ENCODE results near the gene ZFAND3.

ZFAND3 gene

DNA sequence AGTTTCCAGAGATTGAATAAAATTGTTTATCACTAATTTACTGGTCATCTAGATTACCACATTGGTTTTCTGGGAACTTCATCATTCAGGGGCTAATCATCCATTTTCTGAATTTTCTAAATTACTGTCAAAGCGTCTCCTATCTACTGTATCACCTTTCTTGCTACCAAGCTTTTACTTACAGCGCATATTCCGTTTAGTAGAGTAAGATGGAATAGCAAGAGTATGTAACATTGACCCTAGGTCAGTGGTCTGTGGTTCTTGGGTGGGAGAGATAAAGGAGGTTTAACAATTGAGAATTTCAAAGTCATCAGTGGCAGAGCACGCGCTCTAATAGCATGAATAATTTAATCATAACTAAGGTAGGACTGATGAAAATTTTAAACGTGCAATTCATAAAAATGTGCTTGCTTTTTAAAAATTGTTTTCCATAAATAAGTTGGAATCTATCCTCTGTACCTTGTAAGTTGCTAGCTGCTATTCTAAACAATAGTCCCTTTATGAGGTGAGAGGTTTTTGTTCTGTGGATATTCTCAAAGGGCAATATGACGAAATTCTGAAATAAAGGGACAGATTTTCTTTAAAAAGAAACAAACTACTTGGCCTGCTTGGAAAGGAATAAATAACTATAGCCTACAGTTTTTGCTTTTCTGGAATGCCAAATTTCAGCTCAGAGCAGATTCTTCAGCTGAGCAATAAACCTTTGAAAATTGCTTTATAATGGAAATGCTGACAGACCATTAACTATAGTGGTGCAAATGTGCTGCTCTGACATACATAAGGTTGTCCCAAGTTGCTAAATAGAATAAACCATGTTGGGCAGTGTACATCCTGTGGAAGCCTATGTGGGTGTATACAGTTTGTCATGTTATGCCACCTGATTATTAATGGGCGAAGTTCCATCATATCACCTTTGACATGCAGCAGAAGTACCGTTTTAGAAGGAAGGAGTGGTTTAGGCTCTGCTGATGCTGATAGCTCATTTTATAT, 84.1 kb downstream of the ZFAND3 start:
- no peak for TF ChIP-seq GATA2 (IDR thresholded peaks at IDR 0.05; ENCODE audit: low read depth, low read length)

DNA sequence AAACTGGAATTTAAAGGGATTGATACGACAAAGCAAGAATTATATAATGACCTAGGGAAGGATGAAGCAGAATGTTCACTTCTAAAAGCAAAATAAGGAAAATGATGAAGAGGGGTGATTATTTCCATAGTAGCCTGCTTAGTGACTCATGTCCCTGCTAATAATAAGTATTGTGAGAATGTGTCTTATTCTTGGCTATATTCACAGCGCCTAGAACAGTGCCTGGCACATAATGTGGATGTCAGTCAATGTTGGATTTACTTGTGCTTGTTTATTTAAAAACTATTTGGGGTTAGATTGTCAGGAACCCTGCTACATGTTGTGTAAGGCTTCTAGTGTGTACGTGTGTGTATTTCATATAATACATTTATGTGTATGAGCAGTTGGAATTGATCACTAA, 85.1 kb downstream of the ZFAND3 start:
- TF ChIP-seq GATA2 (IDR thresholded peaks at IDR 0.05; ENCODE audit: low read depth, low read length) (no peak), GATA3 (IDR thresholded peaks at IDR 0.05; ENCODE audit: low read depth, low read length) (no peak)

DNA sequence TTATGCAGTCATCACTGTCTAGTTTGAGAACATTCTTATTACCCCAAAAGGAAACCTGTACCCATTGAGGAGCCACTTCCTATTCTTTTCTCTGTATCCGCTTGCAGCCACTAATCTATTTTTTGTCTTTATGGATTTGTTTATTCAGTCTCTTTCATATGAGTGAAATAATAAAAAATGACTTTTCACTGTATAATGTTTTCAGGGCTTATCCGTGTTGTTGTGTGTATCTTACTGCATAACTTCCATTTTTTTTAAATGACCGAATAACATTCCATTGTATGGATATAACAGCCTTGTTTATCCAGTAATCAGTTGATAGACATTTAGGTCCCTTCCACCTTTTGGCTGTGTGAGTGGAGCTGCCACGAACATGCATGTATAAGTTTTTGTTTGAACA, 86.6 kb downstream of the ZFAND3 start:
- TF ChIP-seq GATA2 (IDR thresholded peaks at IDR 0.05; ENCODE audit: low read depth, low read length) (no peak), GATA3 (IDR thresholded peaks at IDR 0.05; ENCODE audit: low read depth, low read length) (no peak)

DNA sequence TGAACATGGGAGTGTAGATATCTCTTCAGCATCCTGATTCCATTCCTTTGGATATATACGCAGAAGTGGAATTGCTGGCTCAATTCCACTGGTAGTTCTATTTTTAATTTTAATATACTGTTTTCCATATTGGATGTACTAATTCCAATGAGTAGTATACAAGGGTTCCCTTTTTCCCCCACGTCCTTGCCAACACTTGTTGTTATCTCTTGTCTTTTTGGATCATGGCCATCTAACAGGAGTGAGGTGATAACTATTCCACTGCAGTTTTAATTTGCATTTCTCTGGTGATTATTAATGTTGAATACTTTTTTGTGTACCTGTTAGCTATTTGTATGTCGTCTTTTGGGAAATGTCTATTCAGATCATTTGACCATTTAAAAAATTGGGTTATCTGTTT, 91.5 kb downstream of the ZFAND3 start:
- TF ChIP-seq GATA2 (IDR thresholded peaks at IDR 0.05; ENCODE audit: low read depth, low read length), result no peak
- TF ChIP-seq GATA3 (IDR thresholded peaks at IDR 0.05; ENCODE audit: low read depth, low read length), result no peak

DNA sequence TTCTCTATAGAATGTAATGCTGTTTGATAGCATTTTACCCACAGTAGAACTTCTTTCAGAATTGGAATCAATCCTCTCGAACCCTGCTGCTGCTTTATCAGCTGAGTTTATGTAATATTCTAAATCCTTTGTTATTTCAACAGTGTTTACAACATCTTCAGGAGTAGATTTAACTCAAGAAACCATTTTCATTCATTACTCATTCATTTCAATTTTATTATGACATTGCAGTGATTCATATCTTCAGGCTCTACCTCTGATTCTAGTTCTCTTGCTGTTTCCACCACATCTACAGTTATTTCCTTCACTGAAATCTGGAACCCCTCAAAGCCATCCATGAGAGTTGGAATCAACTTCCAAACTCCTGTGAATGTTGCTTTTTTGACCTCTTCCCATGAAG, 93.7 kb downstream of the ZFAND3 start:
- TF ChIP-seq GATA3 (IDR thresholded peaks at IDR 0.05; ENCODE audit: low read depth, low read length), result no peak
- no peak for TF ChIP-seq GATA2 (IDR thresholded peaks at IDR 0.05; ENCODE audit: low read depth, low read length)

DNA sequence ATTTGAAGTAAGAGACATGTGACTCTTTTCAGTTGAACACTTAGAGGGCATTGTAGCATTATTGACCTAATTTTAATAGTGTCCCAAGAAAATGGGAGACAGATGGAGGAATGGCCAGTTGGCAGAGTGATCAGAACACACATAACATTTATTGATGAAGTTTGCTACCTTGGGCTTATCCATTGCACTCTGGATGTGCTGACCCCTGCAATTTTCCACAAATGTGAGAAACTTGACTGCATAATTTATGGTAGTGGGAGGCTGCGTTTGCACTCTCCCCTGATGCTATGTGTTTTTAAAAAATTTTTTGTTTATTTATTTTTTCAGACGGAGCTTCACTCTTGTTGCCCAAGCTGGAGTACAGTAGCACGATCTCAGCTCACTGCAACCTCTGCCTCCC, 95.9 kb downstream of the ZFAND3 start:
- no peak for TF ChIP-seq GATA2 (IDR thresholded peaks at IDR 0.05; ENCODE audit: low read depth, low read length)
- TF ChIP-seq GATA3 (IDR thresholded peaks at IDR 0.05; ENCODE audit: low read depth, low read length), result no peak

DNA sequence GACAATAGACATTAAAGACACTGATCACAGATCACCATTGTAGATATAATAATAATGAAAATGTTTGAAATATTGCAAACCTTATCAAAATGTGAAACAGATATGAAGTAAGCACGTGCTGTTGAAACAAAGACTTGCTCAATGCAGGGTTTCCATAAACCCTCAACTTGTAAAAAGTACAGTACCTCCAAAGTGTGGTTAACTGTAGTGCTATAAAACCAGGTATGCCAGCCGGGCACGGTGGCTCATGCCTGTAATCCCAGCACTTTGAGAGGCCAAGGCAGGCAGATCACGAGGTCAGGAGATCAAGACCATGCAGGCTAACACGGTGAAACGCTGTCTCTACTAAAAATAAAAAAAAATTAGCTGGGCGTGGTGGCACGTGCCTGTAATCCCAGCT, 96.6 kb downstream of the ZFAND3 start:
- TF ChIP-seq GATA3 (IDR thresholded peaks at IDR 0.05; ENCODE audit: low read depth, low read length), result no peak
- no peak for TF ChIP-seq GATA2 (IDR thresholded peaks at IDR 0.05; ENCODE audit: low read depth, low read length)

DNA sequence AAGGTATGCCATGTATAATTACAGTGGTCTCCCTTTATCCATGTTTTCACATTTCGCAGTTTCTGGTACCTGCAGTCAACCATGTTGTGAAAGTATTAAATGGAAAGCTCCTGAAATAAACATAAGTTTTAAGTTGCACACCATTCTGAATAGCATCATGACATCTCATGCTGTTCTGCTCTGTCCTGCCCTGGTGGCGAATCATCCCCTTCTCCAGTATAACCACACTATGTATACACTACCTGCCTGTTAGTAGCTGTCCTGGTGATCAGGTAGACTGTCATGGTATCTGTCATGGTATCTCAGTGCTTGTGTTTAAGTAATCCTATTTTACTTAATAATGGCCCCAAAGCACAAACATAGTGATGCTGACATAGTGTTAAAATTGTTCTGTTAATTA, 97.1 kb downstream of the ZFAND3 start:
- TF ChIP-seq GATA2 (IDR thresholded peaks at IDR 0.05; ENCODE audit: low read depth, low read length) (no peak), GATA3 (IDR thresholded peaks at IDR 0.05; ENCODE audit: low read depth, low read length) (no peak)

DNA sequence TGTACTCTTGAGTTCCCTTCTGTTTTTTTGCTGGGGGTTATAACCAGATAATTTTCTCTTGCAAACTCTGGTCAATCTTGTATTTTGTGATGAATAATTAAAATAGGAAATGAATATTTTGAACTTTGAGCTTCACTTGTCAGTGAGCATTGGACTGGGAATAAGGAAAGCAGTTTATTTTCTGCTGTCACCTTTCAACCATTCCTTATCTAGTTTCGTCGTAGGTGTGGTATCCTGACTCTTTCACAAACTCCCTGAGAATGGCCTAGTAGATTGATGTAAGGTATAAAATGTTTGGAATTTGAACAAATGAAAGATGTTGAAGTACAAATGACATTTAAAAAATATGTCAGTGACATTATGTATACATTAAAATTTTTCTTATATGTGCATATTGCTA, 98.0 kb downstream of the ZFAND3 start:
- TF ChIP-seq GATA3 (IDR thresholded peaks at IDR 0.05; ENCODE audit: low read depth, low read length) (no peak), GATA2 (IDR thresholded peaks at IDR 0.05; ENCODE audit: low read depth, low read length) (no peak)

DNA sequence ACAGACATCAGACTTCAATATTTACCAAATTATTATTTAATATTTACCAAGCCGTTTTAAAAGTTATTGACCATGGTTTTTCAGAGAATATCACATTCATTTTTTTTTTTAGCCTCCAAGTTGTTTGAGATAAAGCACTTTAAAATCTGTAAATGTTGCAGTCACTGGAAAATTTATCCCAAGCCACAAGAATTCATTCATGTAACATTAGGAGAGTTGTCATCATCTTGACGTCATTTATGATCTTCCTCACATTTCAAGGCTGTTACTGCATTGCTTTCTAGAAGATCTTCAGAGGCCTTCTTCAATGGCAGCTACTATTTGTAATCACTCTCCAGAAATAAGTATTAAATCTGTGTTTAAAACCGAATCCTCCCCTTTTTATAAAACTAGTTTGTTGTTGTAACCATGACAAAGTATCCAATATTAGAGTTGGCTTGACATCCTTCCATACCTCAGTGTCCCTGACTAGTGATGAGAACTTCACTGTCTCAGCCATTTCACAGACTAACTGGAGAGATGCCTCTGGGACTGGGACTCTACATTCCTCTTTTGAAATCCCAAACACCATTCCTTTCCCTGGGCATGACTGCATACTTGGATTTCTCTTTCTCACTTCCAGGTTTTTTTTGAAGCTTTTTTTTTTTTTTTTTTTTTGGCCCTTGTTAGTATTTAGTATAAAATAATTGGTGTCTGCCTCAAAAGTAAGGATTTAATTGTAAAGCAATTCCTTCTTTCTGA, 100.1 kb downstream of the ZFAND3 start:
- TF ChIP-seq GATA2 (IDR thresholded peaks at IDR 0.05; ENCODE audit: low read depth, low read length), result no peak
- TF ChIP-seq GATA3 (IDR thresholded peaks at IDR 0.05; ENCODE audit: low read depth, low read length), result no peak

DNA sequence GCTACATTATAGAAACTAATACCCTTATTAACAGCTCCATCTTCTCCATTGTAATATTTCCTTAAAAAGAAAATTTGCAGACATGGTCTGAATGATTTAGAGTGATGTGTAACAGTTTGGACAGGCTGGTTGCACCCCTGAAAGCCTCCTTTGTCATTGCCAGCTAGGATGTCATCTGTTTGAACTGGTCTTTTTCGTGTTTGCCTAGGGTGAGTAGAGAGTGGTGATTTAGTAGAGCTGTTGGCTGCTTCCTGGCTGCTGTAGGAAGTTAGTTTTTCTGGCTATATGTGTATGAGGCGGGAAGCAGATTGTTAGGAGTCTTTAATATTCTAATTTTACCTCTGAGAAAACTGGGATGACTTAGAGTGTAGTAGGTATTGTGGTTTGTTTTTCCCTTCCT, 101.1 kb downstream of the ZFAND3 start:
- TF ChIP-seq GATA3 (IDR thresholded peaks at IDR 0.05; ENCODE audit: low read depth, low read length), result no peak
- no peak for TF ChIP-seq GATA2 (IDR thresholded peaks at IDR 0.05; ENCODE audit: low read depth, low read length)

DNA sequence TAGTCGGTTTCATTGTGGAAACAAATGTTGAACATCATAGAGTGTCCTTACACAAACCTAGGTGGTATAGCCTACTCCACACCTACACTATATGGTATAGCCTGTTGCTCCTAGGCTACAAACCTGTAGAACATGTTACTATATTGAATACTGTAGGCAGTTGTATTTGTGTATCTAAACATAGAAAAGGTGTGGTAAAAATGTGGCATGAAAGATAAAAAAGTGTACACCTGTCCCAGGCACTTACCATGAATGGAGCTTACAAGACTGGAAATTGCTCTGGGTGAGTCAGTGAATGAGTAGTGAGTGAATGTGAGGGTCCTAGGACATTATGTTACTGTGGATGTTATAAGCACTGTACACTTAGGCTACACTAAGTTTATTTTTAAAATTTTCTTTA, 103.0 kb downstream of the ZFAND3 start:
- no peak for TF ChIP-seq GATA2 (IDR thresholded peaks at IDR 0.05; ENCODE audit: low read depth, low read length)
- no peak for TF ChIP-seq GATA3 (IDR thresholded peaks at IDR 0.05; ENCODE audit: low read depth, low read length)

DNA sequence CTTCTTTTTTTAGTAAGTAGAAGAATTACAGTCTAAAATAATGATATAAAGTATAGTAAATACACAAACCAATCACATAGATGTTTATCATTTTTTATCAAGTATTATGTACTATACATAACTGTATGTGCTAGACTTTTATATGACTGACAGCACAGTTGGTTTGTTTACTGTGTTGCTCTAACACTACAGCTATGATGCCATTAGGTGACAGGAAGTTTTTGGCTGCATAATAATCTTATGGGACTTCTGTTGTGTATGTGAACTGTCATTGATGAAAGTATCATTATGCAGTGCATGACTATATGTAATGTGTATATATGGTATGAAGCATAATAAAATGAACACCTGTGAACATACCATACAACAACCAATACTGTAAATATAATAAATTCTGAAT, 104.0 kb downstream of the ZFAND3 start:
- TF ChIP-seq GATA3 (IDR thresholded peaks at IDR 0.05; ENCODE audit: low read depth, low read length) (no peak), GATA2 (IDR thresholded peaks at IDR 0.05; ENCODE audit: low read depth, low read length) (no peak)

DNA sequence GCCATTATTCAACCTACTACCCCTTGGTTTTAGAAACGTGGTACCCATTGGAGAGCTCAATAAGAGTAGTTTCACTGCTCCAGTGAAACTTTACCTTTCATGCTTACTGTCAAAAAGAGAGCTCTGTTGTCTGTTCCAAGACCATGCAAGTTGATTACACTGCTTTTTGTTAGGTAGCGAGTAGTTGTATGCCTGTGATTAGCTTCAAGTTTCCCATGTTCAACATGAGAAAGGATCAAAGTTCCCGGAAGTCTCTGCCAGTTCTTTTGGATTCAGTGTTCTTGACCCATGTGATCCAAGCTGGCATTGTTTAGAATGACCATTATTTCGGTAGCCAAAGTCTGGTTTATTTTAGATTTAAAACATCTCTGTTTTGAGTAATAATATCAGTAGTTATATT, 107.1 kb downstream of the ZFAND3 start:
- no peak for TF ChIP-seq GATA3 (IDR thresholded peaks at IDR 0.05; ENCODE audit: low read depth, low read length)
- no peak for TF ChIP-seq GATA2 (IDR thresholded peaks at IDR 0.05; ENCODE audit: low read depth, low read length)

DNA sequence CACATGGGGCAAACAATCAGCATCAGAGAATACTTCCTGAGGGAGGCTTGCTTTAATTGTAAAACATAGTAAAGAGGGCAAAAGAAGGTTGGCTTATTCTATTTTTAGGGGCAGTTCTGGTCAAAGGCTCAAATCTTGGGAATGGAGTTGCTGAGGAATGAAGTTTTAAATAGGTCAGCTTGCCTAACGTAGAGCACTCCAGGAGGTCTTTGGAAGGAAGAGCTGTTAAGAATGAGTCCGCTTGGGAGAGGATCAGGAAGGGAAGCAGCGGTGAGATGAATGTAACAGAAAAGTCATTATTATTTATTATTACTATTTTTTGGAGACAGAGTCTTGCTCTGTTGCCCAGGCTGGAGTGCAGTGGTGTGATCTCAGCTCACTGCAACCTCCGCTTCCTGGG, 108.7 kb downstream of the ZFAND3 start:
- TF ChIP-seq GATA3 (IDR thresholded peaks at IDR 0.05; ENCODE audit: low read depth, low read length) (no peak), GATA2 (IDR thresholded peaks at IDR 0.05; ENCODE audit: low read depth, low read length) (no peak)
